HG02678 (cell line): ENCODE results near the gene FAM13C.
"Not testable (repeated sequence)": the region's sequence is repeated elsewhere in the genome, so short reads cannot be mapped to it uniquely, and the experiment has no call there.

ENCODE experiments used
- ATAC-seq: cut with Tn5 transposase; IDR thresholded peaks from one replicate; pipeline ENCODE4 v1.9.1; 2021; ENCODE audit warnings: mild to moderate bottlenecking, moderate library complexity; ENCODE audit not compliant: unreplicated experiment

Gene FAM13C

DNA sequence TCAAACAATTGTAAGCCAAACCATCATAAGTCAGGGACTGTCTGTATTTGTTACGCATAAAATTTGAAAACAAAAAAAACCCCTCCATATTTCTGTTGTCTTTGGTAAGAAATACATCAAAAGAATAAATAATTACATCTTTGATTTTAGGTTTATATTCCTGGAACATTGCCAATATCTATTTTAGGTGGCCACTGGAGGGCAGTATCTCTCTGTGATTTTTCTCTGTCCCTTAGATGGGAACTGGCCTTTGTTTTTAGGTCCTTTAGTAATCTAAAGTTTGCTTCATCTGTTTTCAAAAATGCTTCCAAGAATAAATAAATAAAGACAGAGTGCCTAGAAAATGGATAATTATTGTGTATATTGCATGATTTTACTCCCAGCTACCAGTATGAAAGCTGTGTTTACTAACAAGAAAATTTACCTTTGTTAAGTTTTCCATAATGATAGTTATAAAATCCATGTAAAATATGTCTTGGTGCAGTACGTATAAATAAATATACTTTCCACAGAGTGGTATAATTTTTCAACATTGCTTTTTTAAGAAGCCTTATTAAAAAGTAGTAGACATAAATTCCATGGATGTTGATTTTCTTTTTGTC lies 121.7 kb downstream of the FAM13C start:
- ATAC-seq = no peak

- ATAC-seq = not testable (repeated sequence)
Observed at GRCh38 chr10:59239108-59239507, 123.2 kb downstream of the FAM13C start.

DNA sequence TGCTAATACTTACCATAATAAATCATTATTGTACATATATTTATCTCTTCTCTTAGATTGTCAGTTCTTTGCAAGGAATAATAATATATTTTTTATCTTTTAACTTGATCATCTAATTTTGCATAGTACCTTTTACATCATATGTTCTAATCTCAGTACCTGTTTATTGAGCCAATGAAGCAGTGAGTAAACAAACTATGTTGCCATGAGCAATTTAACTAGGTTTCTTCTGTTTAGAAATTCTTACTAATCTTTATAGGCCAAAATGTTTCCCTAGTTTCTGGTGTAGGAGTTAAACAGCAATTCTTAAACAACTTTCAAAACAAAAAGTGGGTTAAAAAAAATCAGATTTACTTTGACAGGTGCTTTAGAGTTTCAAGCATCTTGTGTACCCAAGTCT lies 124.6 kb downstream of the FAM13C start:
- no peak for ATAC-seq

DNA sequence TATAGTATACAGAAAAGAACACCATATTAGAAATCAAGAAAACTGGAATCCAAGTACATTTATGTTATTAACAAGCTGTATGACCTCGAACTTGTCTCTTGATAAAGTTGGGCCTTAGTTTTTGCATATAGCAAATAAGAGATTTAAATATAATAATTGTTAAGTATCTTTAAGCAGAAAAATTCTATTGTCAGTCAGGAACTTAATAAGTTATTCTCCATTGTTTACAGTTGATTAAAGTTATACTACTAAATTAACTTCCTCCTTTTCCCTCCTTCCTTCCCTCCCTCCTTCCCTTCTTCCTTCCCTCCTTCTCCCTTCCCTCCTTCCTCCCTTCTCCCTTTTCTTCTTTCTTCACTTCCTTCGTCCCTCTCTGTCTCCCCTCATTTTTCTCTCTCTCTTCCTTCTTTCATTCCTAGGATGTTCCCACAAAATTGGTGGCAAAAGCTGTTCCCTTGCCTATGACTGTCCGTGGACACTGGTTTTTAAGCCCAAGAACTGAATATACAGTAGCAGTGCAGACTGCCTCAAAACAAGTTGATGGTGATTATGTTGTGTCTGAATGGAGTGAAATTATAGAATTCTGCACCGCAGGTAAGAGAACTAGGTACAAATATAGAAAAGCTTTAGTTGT lies 126.2 kb downstream of the FAM13C start:
- no peak for ATAC-seq

DNA sequence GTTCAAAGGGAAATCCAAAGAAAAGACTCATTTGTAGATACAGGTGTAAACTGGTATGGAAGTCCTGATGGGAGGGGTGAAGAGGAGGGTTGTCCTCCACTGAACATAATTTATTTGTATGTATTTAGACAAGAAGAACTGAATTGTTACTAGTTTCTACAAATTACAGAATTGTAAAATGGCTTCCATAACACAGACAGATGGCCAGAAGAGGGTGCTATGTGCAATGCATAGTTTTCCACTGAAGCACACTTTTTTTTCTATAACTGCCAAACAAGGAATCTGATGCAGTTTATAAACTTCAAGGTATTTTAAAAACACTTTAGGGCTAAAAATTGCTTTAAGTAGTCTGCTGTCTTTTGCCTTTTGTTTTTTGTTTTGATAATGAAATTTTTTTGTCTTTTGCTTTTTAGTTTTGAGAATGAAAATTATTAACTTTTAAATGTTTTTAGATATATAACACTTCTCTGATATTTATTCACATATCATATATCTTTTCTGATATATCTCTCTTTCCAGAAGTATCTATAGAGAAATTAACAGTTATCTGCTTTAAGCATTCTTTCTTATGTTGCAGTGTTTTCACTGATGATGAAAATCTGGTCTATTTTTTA lies 127.4 kb downstream of the FAM13C start:
- ATAC-seq = no peak

- no peak for ATAC-seq
Observed at GRCh38 chr10:59234194-59234593, 128.2 kb downstream of the FAM13C start.

GRCh38 chr10:59229441-59229840 lies 132.9 kb downstream of the FAM13C start:
- ATAC-seq = no peak

GRCh38 chr10:59227136-59227673 lies 135.1 kb downstream of the FAM13C start:
- ATAC-seq = no peak

- ATAC-seq = no peak
Observed at GRCh38 chr10:59225211-59225610, 137.1 kb downstream of the FAM13C start.

- ATAC-seq = not testable (repeated sequence)
Observed at GRCh38 chr10:59223597-59223996, 138.8 kb downstream of the FAM13C start.

DNA sequence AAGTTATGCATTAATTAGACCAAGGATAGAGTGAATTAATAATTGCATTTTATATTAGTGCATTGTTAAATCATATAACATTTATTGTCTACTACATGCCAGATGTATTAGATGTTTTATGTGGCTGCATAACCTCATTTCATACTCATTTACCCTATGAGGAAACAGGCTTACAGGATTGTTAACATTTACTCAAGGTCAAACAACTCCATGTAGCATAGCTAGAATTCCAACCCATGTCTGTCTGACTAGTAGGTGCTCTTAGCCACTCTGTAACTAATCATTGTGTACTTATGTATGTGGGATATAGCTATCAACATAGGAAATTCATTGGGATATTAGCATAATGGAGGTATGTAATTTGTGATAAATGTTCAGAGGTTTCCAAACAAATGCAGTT lies 139.6 kb downstream of the FAM13C start:
- ATAC-seq = no peak

GRCh38 chr10:59216178-59216869 lies 146.0 kb downstream of the FAM13C start:
- no peak for ATAC-seq

- ATAC-seq = no peak
Observed at GRCh38 chr10:59214160-59214559, 148.2 kb downstream of the FAM13C start.

DNA sequence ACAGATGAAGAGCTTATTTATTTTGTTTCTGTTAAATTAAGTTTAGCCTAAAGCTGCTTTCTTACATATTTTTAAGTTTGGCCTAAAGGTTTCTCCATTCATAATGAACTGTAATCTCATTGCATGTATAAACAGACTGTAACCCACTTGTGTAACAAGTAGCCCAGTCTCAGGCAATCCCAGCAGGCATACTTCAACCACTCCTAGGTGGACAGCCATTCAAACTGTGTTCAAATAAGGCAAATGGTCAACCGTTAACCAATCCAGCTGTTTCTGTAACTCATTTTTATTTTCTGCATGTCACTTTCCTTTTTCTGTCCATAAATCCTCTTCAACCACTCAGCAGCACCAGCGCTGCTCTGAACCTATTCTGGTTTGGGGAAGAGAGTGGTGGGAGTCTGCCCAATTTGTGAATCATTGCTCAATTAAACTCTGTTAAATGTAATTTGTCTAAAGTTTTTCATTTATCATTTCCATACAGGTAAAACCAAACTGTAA lies 150.0 kb downstream of the FAM13C start:
- no peak for ATAC-seq

DNA sequence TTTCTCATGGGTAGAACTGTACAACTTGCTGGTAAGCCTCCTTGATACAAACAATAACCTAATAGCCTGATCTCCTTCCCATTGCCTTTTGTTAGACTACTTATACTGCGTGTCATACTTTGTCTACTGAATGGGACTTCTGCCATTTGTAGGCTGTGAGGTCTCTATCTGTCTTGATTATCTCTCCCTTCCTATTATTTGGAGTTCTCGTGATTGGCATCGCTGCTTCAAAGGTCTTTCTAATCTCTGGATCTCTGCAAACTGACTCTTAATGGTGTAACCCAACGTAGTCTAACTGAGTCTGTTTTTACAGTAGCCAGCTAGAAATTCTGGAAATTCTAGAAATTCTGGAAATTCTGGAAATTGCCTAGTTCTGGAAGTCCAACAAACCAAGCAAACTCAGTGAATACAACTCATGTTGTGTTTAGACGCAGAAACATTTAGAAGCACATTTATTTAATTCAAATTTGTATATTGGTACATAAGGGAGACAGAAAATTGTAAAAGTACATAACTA lies 156.1 kb downstream of the FAM13C start:
- no peak for ATAC-seq
